ENCODE measurements around the gene SELENOO. TPM values are rescaled to one million over a fixed set of nuclear protein-coding genes. Genes with fewer than 3 reads are reported as not detected.

The SELENOO gene
- total RNA-seq, 1 donor from 2014 or later: 24.7 TPM

DNA sequence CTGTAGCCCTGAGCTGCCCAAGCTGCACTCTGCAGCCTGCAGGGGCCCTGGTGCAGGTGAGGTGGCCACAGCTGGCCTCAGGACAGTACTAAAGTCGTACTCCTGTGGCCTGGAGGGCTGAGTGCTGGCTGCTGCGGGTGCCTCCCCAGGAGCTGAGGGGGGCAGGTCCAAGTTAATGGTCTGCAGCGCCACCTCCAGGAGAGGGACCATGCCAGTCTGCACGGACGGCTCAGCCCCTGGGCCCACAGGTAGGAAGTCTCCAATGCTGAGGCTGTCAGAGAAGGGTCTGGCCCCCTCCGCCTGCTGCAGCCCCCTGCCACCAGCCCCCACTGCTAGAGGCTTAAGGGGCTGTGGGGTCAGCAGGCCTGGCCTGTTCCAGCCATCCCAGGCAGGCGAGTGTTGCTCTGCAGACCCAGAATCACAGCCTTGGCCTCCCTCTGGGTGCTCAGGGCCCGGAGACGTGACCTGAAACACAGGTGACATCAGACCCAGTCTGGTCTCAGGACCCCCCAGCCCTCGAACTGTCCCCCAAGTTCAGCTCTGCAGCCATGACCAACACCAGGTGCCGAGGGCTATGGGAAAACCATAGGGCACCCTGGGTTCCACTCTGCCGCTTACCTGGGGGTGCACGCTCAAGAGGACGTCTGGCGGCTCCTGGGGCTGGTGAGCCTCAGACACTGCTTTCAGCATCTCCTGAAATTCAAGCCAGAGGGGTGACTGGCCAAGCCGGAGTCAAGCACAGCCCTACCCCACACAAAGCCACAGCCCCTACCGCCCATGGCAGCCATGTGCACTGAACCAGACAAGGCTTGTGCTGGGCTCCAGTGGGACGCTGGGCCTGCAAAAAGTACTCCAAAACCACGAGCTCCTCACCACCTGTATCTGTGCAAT lies 20.8 kb downstream of the SELENOO start:
- Mint-ChIP-seq H3K9me3 (ENCODE audit: low read depth) (no peaks in the 10 kb centered on the region), H3K36me3 (ENCODE audit: insufficient read depth) (peaks cover 4% of the 10 kb centered on the region), H3K4me1 (ENCODE audit: low read depth) (no peaks in the 10 kb centered on the region), H3K27me3 (no peaks in the 10 kb centered on the region), H3K27ac (no peak overlapping the region), H3K4me3 (ENCODE audit: low read depth) (no peak overlapping the region)
- DNase-seq (ENCODE audit: low spot score, unreplicated experiment): no peak
- no peak for TF ChIP-seq CTCF (IDR thresholded peaks at IDR 0.05; ENCODE audit: unreplicated experiment)

DNA sequence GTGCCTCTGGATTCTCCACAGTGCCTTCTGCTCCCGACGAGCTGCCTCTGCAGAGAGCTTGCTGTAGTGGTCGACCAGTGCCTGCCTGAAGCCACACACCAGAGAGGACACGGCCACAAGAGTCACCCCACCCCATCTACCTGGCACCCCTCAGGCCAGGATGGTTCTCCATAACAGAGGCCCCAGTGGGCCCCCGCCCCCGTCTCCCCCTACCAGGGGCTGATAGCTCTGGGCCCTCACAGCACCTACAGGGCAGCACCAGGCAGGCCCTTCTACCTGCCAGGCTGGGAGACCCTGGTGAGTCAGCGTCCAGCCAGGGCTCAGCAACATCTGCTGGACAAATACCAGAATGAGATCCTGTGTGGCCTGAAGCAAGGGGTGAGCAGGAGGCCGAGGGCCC lies 21.7 kb downstream of the SELENOO start:
- H3K27me3 Mint-ChIP-seq: no peaks in the 10 kb centered on the region
- H3K4me3 Mint-ChIP-seq (ENCODE audit: low read depth): no peak overlapping the region
- peaks cover 4% of the 10 kb centered on the region for H3K36me3 Mint-ChIP-seq (ENCODE audit: insufficient read depth)
- TF ChIP-seq CTCF (IDR thresholded peaks at IDR 0.05; ENCODE audit: unreplicated experiment): no peak
- no peaks in the 10 kb centered on the region for H3K4me1 Mint-ChIP-seq (ENCODE audit: low read depth)
- no peak overlapping the region for H3K27ac Mint-ChIP-seq
- H3K9me3 Mint-ChIP-seq (ENCODE audit: low read depth): no peaks in the 10 kb centered on the region
- DNase-seq (ENCODE audit: low spot score, unreplicated experiment): no peak

DNA sequence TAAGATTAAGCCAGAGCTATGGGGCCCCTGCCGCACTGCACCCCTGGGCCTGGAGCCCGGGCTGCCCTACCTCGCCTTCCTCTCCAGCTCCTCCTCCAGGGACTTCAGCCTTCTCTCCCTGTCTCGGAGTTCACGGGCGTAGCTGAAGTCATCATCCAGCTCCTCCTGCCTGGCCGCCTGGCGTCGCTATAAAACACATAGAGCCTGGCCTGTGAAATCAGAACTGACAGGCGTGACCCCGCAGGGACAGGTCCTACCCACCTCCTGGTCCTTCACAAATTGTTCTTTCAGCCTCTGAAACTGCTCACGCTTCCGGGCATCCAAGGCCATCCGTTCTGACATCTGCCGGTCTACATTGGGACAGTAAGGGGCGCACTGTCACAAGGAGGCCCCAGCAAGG lies 23.3 kb downstream of the SELENOO start:
- Mint-ChIP-seq H3K27ac (no peak overlapping the region), H3K36me3 (ENCODE audit: insufficient read depth) (peaks cover 4% of the 10 kb centered on the region), H3K4me1 (ENCODE audit: low read depth) (no peaks in the 10 kb centered on the region), H3K4me3 (ENCODE audit: low read depth) (no peak overlapping the region), H3K9me3 (ENCODE audit: low read depth) (no peaks in the 10 kb centered on the region), H3K27me3 (no peaks in the 10 kb centered on the region)
- DNase-seq (ENCODE audit: low spot score, unreplicated experiment): no peak
- TF ChIP-seq CTCF (IDR thresholded peaks at IDR 0.05; ENCODE audit: unreplicated experiment): no peak

DNA sequence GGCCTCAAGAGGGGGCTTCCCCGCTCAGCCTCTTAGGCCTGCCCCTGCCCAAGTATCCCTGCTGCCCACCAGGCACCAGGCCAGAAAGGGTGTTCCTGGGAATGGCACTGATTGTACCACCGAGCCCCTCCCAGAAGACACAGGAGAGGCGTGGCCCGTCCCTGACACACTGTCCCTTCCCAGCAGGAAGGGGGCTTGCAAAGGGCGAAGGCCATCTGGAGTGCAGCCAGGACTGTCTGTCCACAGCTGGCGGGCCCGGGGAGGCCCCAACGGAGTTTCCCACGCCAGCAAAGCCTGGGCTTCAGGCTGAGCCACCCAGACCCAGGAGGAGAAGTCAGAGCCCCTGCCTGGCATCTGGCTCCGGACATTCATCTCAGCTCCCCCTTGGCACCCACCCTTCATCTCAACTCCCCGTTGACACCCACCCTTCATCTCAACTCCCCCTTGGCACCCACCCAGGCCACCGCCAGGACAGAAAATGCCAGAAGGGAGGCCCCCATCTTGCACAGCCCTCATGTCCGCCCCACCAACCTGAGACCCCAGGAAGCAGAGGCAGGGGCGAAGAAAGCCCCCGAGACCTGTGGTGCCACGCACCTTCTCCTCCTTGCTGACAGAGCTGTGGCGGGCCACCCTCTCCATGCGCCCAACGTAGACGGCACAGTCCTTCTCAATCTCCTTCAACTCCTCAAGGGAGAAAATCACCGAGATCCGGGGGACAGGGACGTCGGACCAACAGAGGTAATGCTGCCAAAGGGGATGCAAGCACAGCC lies 24.6 kb downstream of the SELENOO start:
- no peak for TF ChIP-seq CTCF (IDR thresholded peaks at IDR 0.05; ENCODE audit: unreplicated experiment)
- no peaks in the 10 kb centered on the region for H3K4me1 Mint-ChIP-seq (ENCODE audit: low read depth)
- H3K27ac Mint-ChIP-seq: no peak overlapping the region
- H3K36me3 Mint-ChIP-seq (ENCODE audit: insufficient read depth): peaks cover 8% of the 10 kb centered on the region
- no peaks in the 10 kb centered on the region for H3K9me3 Mint-ChIP-seq (ENCODE audit: low read depth)
- no peak overlapping the region for H3K4me3 Mint-ChIP-seq (ENCODE audit: low read depth)
- H3K27me3 Mint-ChIP-seq: no peaks in the 10 kb centered on the region
- DNase-seq (ENCODE audit: low spot score, unreplicated experiment): no peak

- peaks cover 7% of the 10 kb centered on the region for H3K36me3 Mint-ChIP-seq (ENCODE audit: insufficient read depth)
- H3K27me3 Mint-ChIP-seq: no peaks in the 10 kb centered on the region
- no peaks in the 10 kb centered on the region for H3K4me1 Mint-ChIP-seq (ENCODE audit: low read depth)
- H3K9me3 Mint-ChIP-seq (ENCODE audit: low read depth): no peaks in the 10 kb centered on the region
- no peak overlapping the region for H3K4me3 Mint-ChIP-seq (ENCODE audit: low read depth)
- TF ChIP-seq CTCF (IDR thresholded peaks at IDR 0.05; ENCODE audit: unreplicated experiment): no peak
- no peak for DNase-seq (ENCODE audit: low spot score, unreplicated experiment)
- no peak overlapping the region for H3K27ac Mint-ChIP-seq
Observed at GRCh38 chr22:50226063-50226874, 25.5 kb downstream of the SELENOO start.

Measured in progenitor cell of endocrine pancreas (in vitro differentiated cells).